ENCODE measurements around the gene TPK1.

TPK1 gene

GRCh38 chr7:144477348-144477747, 358.5 kb downstream of the TPK1 start:
- Histone ChIP-seq H4K20me1 (ENCODE audit: insufficient read depth, low read length) (no peaks in the 10 kb centered on the region), H3K9me2 (ENCODE audit: low read depth, low read length) (no peaks in the 10 kb centered on the region), H3K9ac (ENCODE audit: low read length) (no peak overlapping the region), H3K4me3 (ENCODE audit: low read depth, low read length, poor library complexity, severe bottlenecking) (no peak overlapping the region), H2AFZ (ENCODE audit: low read length) (no peak overlapping the region), H3K27me3 (ENCODE audit: insufficient read depth, low read length) (no peaks in the 10 kb centered on the region), H3K27ac (ENCODE audit: low read depth, low read length, poor library complexity, severe bottlenecking) (no peak overlapping the region), H3K79me2 (ENCODE audit: insufficient read depth, low read length) (no peaks in the 10 kb centered on the region), H3K4me2 (ENCODE audit: low read length) (no peak overlapping the region), H3K9me3 (ENCODE audit: low read length) (no peaks in the 10 kb centered on the region), H3K4me1 (ENCODE audit: insufficient read depth, low read length, severe bottlenecking) (no peaks in the 10 kb centered on the region), H3F3A (ENCODE audit: insufficient read depth, low read length) (no peaks in the 10 kb centered on the region), H3K36me3 (ENCODE audit: insufficient read depth, low read length) (no peaks in the 10 kb centered on the region)
- TF ChIP-seq EZH2 (IDR thresholded peaks at IDR 0.05; ENCODE audit: borderline replicate concordance, low read length): no peak
- no peak for TF ChIP-seq CTCF (IDR thresholded peaks at IDR 0.05; ENCODE audit: low read length)

GRCh38 chr7:144474800-144475615, 360.8 kb downstream of the TPK1 start:
- no peak overlapping the region for H3K9ac ChIP-seq (ENCODE audit: low read length)
- TF ChIP-seq CTCF (IDR thresholded peaks at IDR 0.05; ENCODE audit: low read length) (no peak), EZH2 (IDR thresholded peaks at IDR 0.05; ENCODE audit: borderline replicate concordance, low read length) (no peak)
- H4K20me1 ChIP-seq (ENCODE audit: insufficient read depth, low read length): no peaks in the 10 kb centered on the region
- H3K9me3 ChIP-seq (ENCODE audit: low read length): no peaks in the 10 kb centered on the region
- no peak overlapping the region for H3K4me2 ChIP-seq (ENCODE audit: low read length)
- no peaks in the 10 kb centered on the region for H3K79me2 ChIP-seq (ENCODE audit: insufficient read depth, low read length)
- H3F3A ChIP-seq (ENCODE audit: insufficient read depth, low read length): no peaks in the 10 kb centered on the region
- H2AFZ ChIP-seq (ENCODE audit: low read length): no peak overlapping the region
- no peaks in the 10 kb centered on the region for H3K9me2 ChIP-seq (ENCODE audit: low read depth, low read length)
- no peaks in the 10 kb centered on the region for H3K4me1 ChIP-seq (ENCODE audit: insufficient read depth, low read length, severe bottlenecking)
- H3K27ac ChIP-seq (ENCODE audit: low read depth, low read length, poor library complexity, severe bottlenecking): no peak overlapping the region
- H3K27me3 ChIP-seq (ENCODE audit: insufficient read depth, low read length): no peaks in the 10 kb centered on the region
- no peak overlapping the region for H3K4me3 ChIP-seq (ENCODE audit: low read depth, low read length, poor library complexity, severe bottlenecking)
- no peaks in the 10 kb centered on the region for H3K36me3 ChIP-seq (ENCODE audit: insufficient read depth, low read length)

- no peak overlapping the region for H3K27ac ChIP-seq (ENCODE audit: low read depth, low read length, poor library complexity, severe bottlenecking)
- H3K4me3 ChIP-seq (ENCODE audit: low read depth, low read length, poor library complexity, severe bottlenecking): no peak overlapping the region
- no peak overlapping the region for H3K4me2 ChIP-seq (ENCODE audit: low read length)
- no peak overlapping the region for H2AFZ ChIP-seq (ENCODE audit: low read length)
- no peaks in the 10 kb centered on the region for H3K9me3 ChIP-seq (ENCODE audit: low read length)
- no peak overlapping the region for H3K9ac ChIP-seq (ENCODE audit: low read length)
- H3F3A ChIP-seq (ENCODE audit: insufficient read depth, low read length): no peaks in the 10 kb centered on the region
- no peaks in the 10 kb centered on the region for H3K9me2 ChIP-seq (ENCODE audit: low read depth, low read length)
- no peaks in the 10 kb centered on the region for H3K36me3 ChIP-seq (ENCODE audit: insufficient read depth, low read length)
- no peaks in the 10 kb centered on the region for H3K79me2 ChIP-seq (ENCODE audit: insufficient read depth, low read length)
- TF ChIP-seq CTCF (IDR thresholded peaks at IDR 0.05; ENCODE audit: low read length): no peak
- TF ChIP-seq EZH2 (IDR thresholded peaks at IDR 0.05; ENCODE audit: borderline replicate concordance, low read length): no peak
- H3K4me1 ChIP-seq (ENCODE audit: insufficient read depth, low read length, severe bottlenecking): no peaks in the 10 kb centered on the region
- H3K27me3 ChIP-seq (ENCODE audit: insufficient read depth, low read length): no peaks in the 10 kb centered on the region
- H4K20me1 ChIP-seq (ENCODE audit: insufficient read depth, low read length): no peaks in the 10 kb centered on the region
Measured at GRCh38 chr7:144474363-144474762, 361.5 kb downstream of the TPK1 start.

All from OCI-LY1 (cell line).